ENCODE results near the gene MBD5. TPM values are rescaled to one million over a fixed set of nuclear protein-coding genes. Genes with fewer than 3 reads are reported as not detected.

MBD5 gene
- total RNA-seq, 2 donors from 2014 or later: 20.8 to 33.5 TPM

GRCh38 chr2:148221926-148222325 is 201.0 kb downstream of the MBD5 start:
- TF ChIP-seq POLR2A (IDR thresholded peaks at IDR 0.05) (no peak), CTCF (IDR thresholded peaks at IDR 0.05) (no peak)
- H3K4me3 ChIP-seq: no peak overlapping the region
- H3K9me3 ChIP-seq: peaks cover 0 to 5% (median 0%) of the 10 kb centered on the region in 3 donors

GRCh38 chr2:148231858-148232257 is 211.0 kb downstream of the MBD5 start:
- DNase-seq (no peak), ATAC-seq (no peak)
- TF ChIP-seq CTCF (IDR thresholded peaks at IDR 0.05): no peak
- no peak for TF ChIP-seq POLR2A (IDR thresholded peaks at IDR 0.05)
- H3K36me3 ChIP-seq (replicated peaks in 1 of 2; ENCODE audit: insufficient read depth in 1 of 2, low read depth in 2 of 2): no peaks in the 10 kb centered on the region
- no peak overlapping the region for H3K4me3 ChIP-seq
- 80 to 89% methylated on average over 3 of the region's 3 CpGs for WGBS, 2 donors
- peaks cover 0 to 4% (median 0%) of the 10 kb centered on the region in 3 donors for H3K9me3 ChIP-seq
- intact Hi-C loops (cut with DNase I): no loop called here
- no peak overlapping the region for H3K27ac ChIP-seq
- no peaks in the 10 kb centered on the region for H3K4me1 ChIP-seq
- H3K27me3 ChIP-seq: no peaks in the 10 kb centered on the region

More at GRCh38 chr2:148221926-148222325, 201.0 kb downstream of the MBD5 start:
- ATAC-seq (no peak), DNase-seq (no peak)
- Histone ChIP-seq H3K27ac (no peak overlapping the region), H3K27me3 (no peaks in the 10 kb centered on the region), H3K4me1 (no peaks in the 10 kb centered on the region), H3K36me3 (replicated peaks in 1 of 2; ENCODE audit: insufficient read depth in 1 of 2, low read depth in 2 of 2) (no peaks in the 10 kb centered on the region)
- intact Hi-C loops (cut with DNase I): no loop called here
- 96 to 98% methylated on average over 2 of the region's 2 CpGs for WGBS, 2 donors

GRCh38 chr2:148234143-148234542 is 213.3 kb downstream of the MBD5 start:
- Histone ChIP-seq H3K4me3 (no peak overlapping the region), H3K27me3 (no peaks in the 10 kb centered on the region), H3K4me1 (no peaks in the 10 kb centered on the region), H3K27ac (no peak overlapping the region), H3K36me3 (replicated peaks in 1 of 2; ENCODE audit: insufficient read depth in 1 of 2, low read depth in 2 of 2) (peaks cover 0 to 2% of the 10 kb centered on the region in 2 donors), H3K9me3 (peaks cover 0 to 7% (median 0%) of the 10 kb centered on the region in 3 donors)
- no peak for ATAC-seq
- intact Hi-C loops (cut with DNase I): no loop called here
- TF ChIP-seq CTCF (IDR thresholded peaks at IDR 0.05): no peak
- TF ChIP-seq POLR2A (IDR thresholded peaks at IDR 0.05): no peak
- no peak for DNase-seq
- 78 to 91% methylated on average over 1 of the region's 1 CpG for WGBS, 2 donors

GRCh38 chr2:148237911-148238310 is 217.0 kb downstream of the MBD5 start:
- H3K27me3 ChIP-seq: no peaks in the 10 kb centered on the region
- peaks cover 0 to 7% (median 0%) of the 10 kb centered on the region in 3 donors for H3K9me3 ChIP-seq
- H3K4me1 ChIP-seq: no peaks in the 10 kb centered on the region
- no peak for TF ChIP-seq POLR2A (IDR thresholded peaks at IDR 0.05)
- TF ChIP-seq CTCF (IDR thresholded peaks at IDR 0.05): no peak
- ATAC-seq (no peak), DNase-seq (no peak)
- intact Hi-C loops (cut with DNase I): no loop called here
- H3K4me3 ChIP-seq: no peak overlapping the region
- peaks cover 0 to 2% of the 10 kb centered on the region in 2 donors for H3K36me3 ChIP-seq (replicated peaks in 1 of 2; ENCODE audit: insufficient read depth in 1 of 2, low read depth in 2 of 2)
- H3K27ac ChIP-seq: no peak overlapping the region

- 77 to 95% methylated on average over 4 of the region's 4 CpGs for WGBS, 2 donors
- intact Hi-C loops (cut with DNase I): no loop called here
- DNase-seq: no peak
- ATAC-seq: no peak
- H3K4me1 ChIP-seq: no peaks in the 10 kb centered on the region
- H3K36me3 ChIP-seq (replicated peaks in 1 of 2; ENCODE audit: insufficient read depth in 1 of 2, low read depth in 2 of 2): peaks cover 0 to 2% of the 10 kb centered on the region in 2 donors
- H3K27ac ChIP-seq: no peak overlapping the region
- no peaks in the 10 kb centered on the region for H3K27me3 ChIP-seq
- no peak for TF ChIP-seq POLR2A (IDR thresholded peaks at IDR 0.05)
- peaks cover 0 to 7% (median 0%) of the 10 kb centered on the region in 3 donors for H3K9me3 ChIP-seq
- no peak overlapping the region for H3K4me3 ChIP-seq
Measured at GRCh38 chr2:148238561-148238960, 217.7 kb downstream of the MBD5 start.
